Kidney tubule cell (primary cell): ENCODE data around the gene BCL11A.

Experiments used
- DNase-seq: peaks from one replicate; pipeline ENCODE4 v3.0.0-alpha.2; 2018; ENCODE audit warnings: low spot score

Gene BCL11A

GRCh38 chr2:60461421-60462108 lies 91.9 kb downstream of the BCL11A start:
- DNase-seq = no peak

DNA sequence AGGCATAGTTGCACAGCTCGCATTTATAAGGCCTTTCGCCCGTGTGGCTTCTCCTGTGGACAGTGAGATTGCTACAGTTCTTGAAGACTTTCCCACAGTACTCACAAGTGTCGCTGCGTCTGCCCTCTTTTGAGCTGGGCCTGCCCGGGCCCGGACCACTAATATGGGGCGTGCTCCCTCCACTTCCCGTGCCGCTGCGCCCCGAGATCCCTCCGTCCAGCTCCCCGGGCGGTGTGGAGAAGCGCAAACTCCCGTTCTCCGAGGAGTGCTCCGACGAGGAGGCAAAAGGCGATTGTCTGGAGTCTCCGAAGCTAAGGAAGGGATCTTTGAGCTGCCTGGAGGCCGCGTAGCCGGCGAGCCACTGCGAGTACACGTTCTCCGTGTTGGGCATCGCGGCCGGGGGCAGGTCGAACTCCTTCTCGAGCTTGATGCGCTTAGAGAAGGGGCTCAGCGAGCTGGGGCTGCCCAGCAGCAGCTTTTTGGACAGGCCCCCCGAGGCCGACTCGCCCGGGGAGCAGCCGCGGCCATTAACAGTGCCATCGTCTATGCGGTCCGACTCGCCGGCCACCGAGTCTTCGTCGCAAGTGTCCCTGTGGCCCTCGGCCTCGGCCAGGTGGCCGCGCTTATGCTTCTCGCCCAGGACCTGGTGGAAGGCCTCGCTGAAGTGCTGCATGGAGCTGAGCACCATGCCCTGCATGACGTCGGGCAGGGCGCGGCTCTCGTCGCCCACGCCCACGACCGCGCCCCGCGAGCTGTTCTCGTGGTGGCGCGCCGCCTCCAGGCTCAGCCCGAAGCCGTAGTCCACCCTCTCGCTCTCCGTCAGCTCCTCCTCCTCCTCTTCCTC lies 92.7 kb downstream of the BCL11A start:
- no peak for DNase-seq

GRCh38 chr2:60459851-60460250 lies 93.6 kb downstream of the BCL11A start:
- DNase-seq = no peak

GRCh38 chr2:60456115-60456770 lies 97.2 kb downstream of the BCL11A start:
- no peak for DNase-seq

GRCh38 chr2:60453872-60454271 lies 99.6 kb downstream of the BCL11A start:
- DNase-seq = no peak

GRCh38 chr2:60453301-60453700 lies 100.2 kb downstream of the BCL11A start:
- DNase-seq = no peak

- no peak for DNase-seq
These were observed 103.0 kb downstream of the BCL11A start for GRCh38 chr2:60450488-60450887.

DNA sequence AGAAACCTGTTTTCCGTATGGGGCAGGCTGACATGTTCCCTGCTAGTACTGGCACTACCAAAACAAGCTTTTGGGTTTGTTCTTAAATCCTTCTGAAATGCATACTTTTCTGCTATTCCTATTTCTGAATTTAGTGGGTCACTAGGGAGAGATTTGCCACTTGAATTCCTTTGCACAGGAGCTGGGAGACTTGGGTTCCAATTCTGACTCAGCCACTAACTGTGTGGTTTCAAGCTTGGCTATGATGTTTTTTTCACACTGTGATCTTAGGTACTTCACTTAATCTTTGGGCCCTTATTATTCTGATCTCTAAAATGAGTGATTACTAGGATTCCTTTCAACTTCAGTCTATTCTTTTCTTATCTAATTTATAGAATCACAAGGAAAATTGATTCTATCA lies 105.5 kb downstream of the BCL11A start:
- DNase-seq = no peak

- no peak for DNase-seq
These were observed 106.8 kb downstream of the BCL11A start for GRCh38 chr2:60446413-60447267.

DNA sequence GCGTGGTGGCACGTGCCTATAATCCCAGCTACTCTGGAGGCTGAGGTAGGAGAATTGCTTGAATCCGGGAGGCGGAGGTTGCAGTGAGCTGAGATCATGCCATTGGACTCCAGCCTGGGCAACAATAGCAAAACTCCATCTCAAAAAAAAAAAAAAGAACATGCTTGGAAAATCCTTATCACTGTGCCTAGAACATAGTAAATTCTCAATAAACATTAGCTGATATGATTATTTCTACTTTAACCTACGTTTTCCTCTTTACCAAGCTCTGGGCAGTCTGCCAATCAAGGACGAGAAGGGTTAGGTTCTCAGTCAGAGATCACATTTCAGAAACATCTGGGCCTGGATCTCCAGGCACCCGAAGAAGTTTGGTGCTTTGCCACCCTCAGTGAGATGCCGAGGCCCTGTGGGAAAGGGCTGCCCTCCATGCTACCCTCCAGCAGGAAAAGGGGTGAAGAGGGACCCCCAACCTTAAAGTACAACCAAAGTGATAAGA lies 107.7 kb downstream of the BCL11A start:
- DNase-seq = no peak

DNA sequence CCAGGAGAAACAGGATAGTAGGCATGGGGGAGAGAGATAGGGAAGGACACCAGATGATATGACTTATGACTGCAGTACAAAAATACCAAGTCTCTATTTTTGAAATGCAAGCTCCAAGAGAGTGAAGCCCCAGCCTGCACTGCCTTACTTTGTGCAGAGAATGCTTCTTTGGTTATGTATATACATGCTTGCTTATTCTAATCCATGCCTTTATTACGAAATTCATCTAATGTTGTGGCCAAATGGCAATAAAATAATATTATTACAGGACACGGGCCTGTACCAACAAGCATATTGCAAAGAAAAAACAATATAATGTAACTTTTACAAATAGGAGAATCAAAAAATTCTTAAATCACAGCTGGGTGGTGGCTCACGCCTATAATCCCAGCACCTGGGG lies 110.8 kb downstream of the BCL11A start:
- no peak for DNase-seq

DNA sequence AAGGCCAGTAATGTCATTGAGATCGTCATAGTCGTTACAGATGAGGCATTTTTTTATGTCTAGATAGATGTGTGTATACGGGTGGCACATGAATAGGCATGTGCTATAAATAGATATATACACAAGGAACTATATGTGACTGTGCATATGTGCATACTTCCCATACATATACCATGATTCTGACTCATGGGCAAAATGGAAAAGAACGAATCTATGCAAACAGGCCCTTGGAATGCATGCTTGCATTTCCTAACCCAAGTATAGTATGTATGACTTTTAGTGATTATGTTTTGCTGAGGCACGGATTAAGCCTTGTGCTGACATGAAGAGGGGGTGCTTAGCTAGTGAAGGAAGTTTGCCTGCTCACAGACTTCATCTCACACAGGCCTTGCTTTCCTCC lies 111.7 kb downstream of the BCL11A start:
- DNase-seq = no peak

DNA sequence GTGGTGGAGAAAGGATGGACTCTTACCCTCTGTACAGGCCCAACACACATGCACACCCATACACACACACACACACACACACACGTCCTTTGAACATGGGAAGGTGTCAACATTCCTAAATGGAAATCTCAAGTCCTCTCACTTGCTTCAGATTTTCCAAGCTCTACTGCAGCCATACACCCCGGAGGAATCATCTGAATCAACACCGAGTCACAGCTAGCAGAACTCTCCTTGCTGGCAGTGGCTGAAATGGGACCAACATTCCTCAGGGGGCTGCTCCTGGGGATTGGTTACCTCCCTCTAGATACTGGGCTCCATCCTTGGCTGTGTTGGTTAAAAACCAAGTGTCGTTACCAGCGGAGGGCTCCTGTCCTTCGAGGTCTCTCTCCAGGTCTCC lies 112.7 kb downstream of the BCL11A start:
- DNase-seq = peak; percentile 13

DNA sequence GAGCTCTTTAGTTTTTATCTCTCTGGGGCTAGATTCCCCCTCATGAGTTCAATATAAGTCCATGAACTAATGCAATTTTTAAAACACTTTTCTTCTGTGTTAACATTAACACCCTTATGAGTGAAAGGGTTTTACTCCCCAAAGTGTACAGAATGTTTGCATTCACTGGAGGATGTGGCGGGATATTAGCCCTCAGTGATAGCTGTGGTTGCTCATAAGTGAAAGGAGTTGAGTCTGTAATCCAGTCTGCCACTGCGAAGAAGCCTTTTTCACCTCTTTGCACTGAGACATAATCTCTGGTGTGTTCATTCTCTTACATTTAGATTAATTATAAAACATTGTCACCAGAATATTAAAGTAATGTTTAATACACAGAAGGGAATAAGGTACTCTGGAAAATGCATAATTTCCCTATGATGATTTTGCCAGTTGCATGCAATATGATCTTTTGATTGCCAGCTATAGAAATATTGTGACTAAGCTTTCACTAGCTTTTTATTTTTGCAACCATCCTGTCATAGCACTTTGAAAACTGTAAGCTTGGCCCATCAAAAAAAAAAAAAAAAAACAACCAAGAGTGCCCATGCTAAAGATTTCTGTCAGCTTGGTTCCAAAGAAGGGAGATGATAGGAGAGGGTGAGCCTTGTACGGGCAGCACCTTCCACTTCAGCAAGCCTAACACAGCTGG lies 113.2 kb downstream of the BCL11A start:
- DNase-seq = no peak

- DNase-seq = no peak
These were observed 114.1 kb downstream of the BCL11A start for GRCh38 chr2:60439219-60439974.

GRCh38 chr2:60438653-60439052 lies 114.8 kb downstream of the BCL11A start:
- no peak for DNase-seq

GRCh38 chr2:60438131-60438530 lies 115.3 kb downstream of the BCL11A start:
- no peak for DNase-seq

GRCh38 chr2:60437080-60437696 lies 116.3 kb downstream of the BCL11A start:
- DNase-seq = no peak

GRCh38 chr2:60433018-60433596 lies 120.3 kb downstream of the BCL11A start:
- peak; percentile 15 for DNase-seq
